Osteocyte (in vitro differentiated cells): ENCODE data around the gene ASXL1. TPM values are rescaled to one million over a fixed set of nuclear protein-coding genes. Genes with fewer than 3 reads are reported as not detected.

Source experiments
- DNase-seq: peaks from one replicate; pipeline ENCODE4 v3.0.0; 2021; ENCODE audit warnings: mixed read lengths; ENCODE audit not compliant: unreplicated experiment; ENCODE audit errors: extremely low spot score
- H3K27ac Mint-ChIP-seq: one replicate; pipeline ENCODE4 v1.8.0; 2021; ENCODE audit warnings: mild to moderate bottlenecking, mixed read lengths; ENCODE audit not compliant: unreplicated experiment
- H3K27me3 Mint-ChIP-seq: one replicate; pipeline ENCODE4 v1.8.0; 2021; ENCODE audit warnings: mixed read lengths; ENCODE audit not compliant: unreplicated experiment
- H3K36me3 Mint-ChIP-seq: one replicate; pipeline ENCODE4 v1.8.0; 2021; ENCODE audit warnings: mixed read lengths; ENCODE audit not compliant: unreplicated experiment
- H3K4me1 Mint-ChIP-seq: one replicate; pipeline ENCODE4 v1.8.0; 2021; ENCODE audit warnings: mixed read lengths; ENCODE audit not compliant: unreplicated experiment
- H3K4me3 Mint-ChIP-seq: one replicate; pipeline ENCODE4 v1.8.0; 2021; ENCODE audit warnings: mild to moderate bottlenecking, moderate library complexity, mixed read lengths; ENCODE audit not compliant: unreplicated experiment
- H3K9me3 Mint-ChIP-seq: one replicate; pipeline ENCODE4 v1.8.0; 2021; ENCODE audit warnings: mixed read lengths; ENCODE audit not compliant: unreplicated experiment
- CTCF ChIP-seq: fragments of 200-600 bp; sonication (generic); IDR thresholded peaks from 2 replicates; pipeline ENCODE4 v1.5.0; 2021; ENCODE audit warnings: antibody characterized with exemption, mild to moderate bottlenecking, moderate library complexity
- total RNA-seq: library from RNA; stranded (reverse); gene quantifications from 2 replicates; pipeline ENCODE4 v1.2.1, GENCODE V29; 2021

ASXL1 gene
- total RNA-seq, 1 donor from 2014 or later = 76.8 TPM

- Mint-ChIP-seq H3K27me3 (no peaks in the 10 kb centered on the region), H3K4me3 (no peak overlapping the region), H3K36me3 (peaks cover 28% of the 10 kb centered on the region), H3K27ac (no peak overlapping the region), H3K4me1 (peaks cover 30% of the 10 kb centered on the region), H3K9me3 (peaks cover 5% of the 10 kb centered on the region)
- TF ChIP-seq CTCF = no peak
- no peak for DNase-seq
These were observed 32.9 kb downstream of the ASXL1 start for GRCh38 chr20:32391003-32391402.

- H3K36me3 Mint-ChIP-seq = peaks cover 30% of the 10 kb centered on the region
- no peaks in the 10 kb centered on the region for H3K27me3 Mint-ChIP-seq
- no peak overlapping the region for H3K4me3 Mint-ChIP-seq
- DNase-seq = no peak
- no peak for TF ChIP-seq CTCF
- peaks cover 24% of the 10 kb centered on the region for H3K4me1 Mint-ChIP-seq
- peaks cover 5% of the 10 kb centered on the region for H3K9me3 Mint-ChIP-seq
- H3K27ac Mint-ChIP-seq = no peak overlapping the region
These were observed 36.9 kb downstream of the ASXL1 start for GRCh38 chr20:32395066-32395465.

- H3K36me3 Mint-ChIP-seq = peaks cover 26% of the 10 kb centered on the region
- TF ChIP-seq CTCF = no peak
- peaks cover 22% of the 10 kb centered on the region for H3K4me1 Mint-ChIP-seq
- H3K27ac Mint-ChIP-seq = peak overlapping the region; percentile 57
- peaks cover 5% of the 10 kb centered on the region for H3K9me3 Mint-ChIP-seq
- no peak overlapping the region for H3K4me3 Mint-ChIP-seq
- DNase-seq = no peak
- H3K27me3 Mint-ChIP-seq = no peaks in the 10 kb centered on the region
These were observed 38.6 kb downstream of the ASXL1 start for GRCh38 chr20:32396646-32397160.

- no peak for TF ChIP-seq CTCF
- Mint-ChIP-seq H3K27me3 (no peaks in the 10 kb centered on the region), H3K36me3 (peaks cover 22% of the 10 kb centered on the region), H3K4me3 (no peak overlapping the region), H3K27ac (peak overlapping the region; percentile 50), H3K4me1 (peaks cover 22% of the 10 kb centered on the region), H3K9me3 (peaks cover 5% of the 10 kb centered on the region)
- no peak for DNase-seq
These were observed 39.5 kb downstream of the ASXL1 start for GRCh38 chr20:32397567-32398084.

- H3K9me3 Mint-ChIP-seq = no peaks in the 10 kb centered on the region
- H3K4me3 Mint-ChIP-seq = no peak overlapping the region
These were observed 42.3 kb downstream of the ASXL1 start for GRCh38 chr20:32400476-32400875.

More at GRCh38 chr20:32400476-32400875, 42.3 kb downstream of the ASXL1 start:
- DNase-seq = no peak
- Mint-ChIP-seq H3K36me3 (peaks cover 14% of the 10 kb centered on the region), H3K27ac (no peak overlapping the region), H3K27me3 (no peaks in the 10 kb centered on the region), H3K4me1 (peaks cover 20% of the 10 kb centered on the region)
- TF ChIP-seq CTCF = no peak
